ENCODE data around the gene PHC1. TPM values are rescaled to one million over a fixed set of nuclear protein-coding genes. Genes with fewer than 3 reads are reported as not detected.

The PHC1 gene
- total RNA-seq, 4 donors from 2014 or later = 28.8 to 87.0 (median 37.6) TPM

GRCh38 chr12:8985213-8985754, 71.0 kb downstream of the PHC1 start:
- DNase-seq (ENCODE audit: low spot score in 2 of 2) = no peak
- Histone ChIP-seq H3K36me3 (no peaks in the 10 kb centered on the region), H3K27me3 (no peaks in the 10 kb centered on the region), H3K4me1 (no peaks in the 10 kb centered on the region), H3K4me3 (no peak overlapping the region), H3K27ac (no peak overlapping the region), H3K9me3 (peaks cover 0 to 12% (median 0%) of the 10 kb centered on the region in 4 donors)
- TF ChIP-seq CTCF (IDR thresholded peaks at IDR 0.05) (no peak), EP300 (IDR thresholded peaks at IDR 0.05) (no peak), POLR2A (IDR thresholded peaks at IDR 0.05) (no peak)
- 78 to 92% methylated on average over 1 of the region's 1 CpG for WGBS, 2 donors

- TF ChIP-seq EP300 (IDR thresholded peaks at IDR 0.05) = no peak
- no peak for TF ChIP-seq CTCF (IDR thresholded peaks at IDR 0.05)
- TF ChIP-seq POLR2A (IDR thresholded peaks at IDR 0.05) = no peak
- no peaks in the 10 kb centered on the region for H3K27me3 ChIP-seq
- H3K27ac ChIP-seq = no peak overlapping the region
- no peaks in the 10 kb centered on the region for H3K36me3 ChIP-seq
- no peaks in the 10 kb centered on the region for H3K9me3 ChIP-seq
- no peak for DNase-seq (ENCODE audit: low spot score in 2 of 2)
- no peak overlapping the region for H3K4me3 ChIP-seq
- H3K4me1 ChIP-seq = peaks cover 0 to 6% (median 0%) of the 10 kb centered on the region in 4 donors
These were observed 72.9 kb downstream of the PHC1 start for GRCh38 chr12:8987163-8987562.

DNA sequence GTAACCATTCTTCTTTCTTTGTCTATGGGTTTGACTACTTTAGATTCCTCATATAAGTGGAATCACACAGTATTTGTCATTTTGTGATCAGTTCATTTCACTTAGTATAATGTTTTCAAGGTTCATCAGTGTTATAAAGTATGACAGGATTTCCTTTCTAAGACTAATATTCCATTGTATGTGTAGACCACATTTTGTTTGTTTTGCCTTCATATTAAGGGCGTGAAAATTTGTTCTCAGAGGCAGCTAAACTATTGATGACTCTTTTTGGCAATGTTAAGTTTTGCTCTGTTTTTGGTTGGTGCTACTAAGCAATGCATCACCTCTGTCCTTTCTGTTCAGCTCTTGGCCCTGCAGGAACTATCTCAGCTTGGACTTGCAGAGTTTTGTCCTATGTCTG, 73.4 kb downstream of the PHC1 start:
- H3K4me1 ChIP-seq = peaks cover 0 to 6% (median 0%) of the 10 kb centered on the region in 4 donors
- no peaks in the 10 kb centered on the region for H3K36me3 ChIP-seq
- WGBS, 2 donors = 73 to 92% methylated on average over 1 of the region's 1 CpG
- H3K9me3 ChIP-seq = no peaks in the 10 kb centered on the region
- H3K4me3 ChIP-seq = no peak overlapping the region
- no peak overlapping the region for H3K27ac ChIP-seq
- H3K27me3 ChIP-seq = no peaks in the 10 kb centered on the region
- TF ChIP-seq CTCF (IDR thresholded peaks at IDR 0.05) = no peak
- no peak for TF ChIP-seq POLR2A (IDR thresholded peaks at IDR 0.05)
- no peak for TF ChIP-seq EP300 (IDR thresholded peaks at IDR 0.05)
- no peak for DNase-seq (ENCODE audit: low spot score in 2 of 2)

GRCh38 chr12:8989413-8989812, 75.1 kb downstream of the PHC1 start, which contains the start of gene KLRG1:
KLRG1 (plus strand) TSS chr12:8989546; CDS start chr12:8989636, 90 bp downstream.
- WGBS, 2 donors = 83 to 87% methylated on average over 2 of the region's 2 CpGs
- no peaks in the 10 kb centered on the region for H3K9me3 ChIP-seq
- no peak within 1 kb of the TSS for H3K4me3 ChIP-seq
- H3K27me3 ChIP-seq = no peaks in the 10 kb centered on the region
- DNase-seq (ENCODE audit: low spot score in 2 of 2) = no peak
- no peak for TF ChIP-seq CTCF (IDR thresholded peaks at IDR 0.05)
- TF ChIP-seq EP300 (IDR thresholded peaks at IDR 0.05) = no peak
- TF ChIP-seq POLR2A (IDR thresholded peaks at IDR 0.05) = no peak
- no peaks in the 10 kb centered on the region for H3K36me3 ChIP-seq
- H3K4me1 ChIP-seq = peaks cover 0 to 6% (median 0%) of the 10 kb centered on the region in 4 donors
- H3K27ac ChIP-seq = no peak within 1 kb of the TSS

Other genes with a start within 250 kb of the PHC1 start
- gene RIMKLB, start 216.5 kb upstream of the PHC1 start, total RNA-seq = 10 to 100 TPM; 53.4 to 76.6 (median 68.9) TPM
- gene A2ML1, start 91.9 kb upstream of the PHC1 start, total RNA-seq = 1 to 10 TPM; 5.7 to 9.8 (median 7.1) TPM
- 100 to 1,000 TPM in 1 of 4 donors, 10 to 100 TPM in 3; 63.2 to 109 (median 96.0) TPM for gene M6PR, start 35.1 kb downstream of the PHC1 start, total RNA-seq
- 1 to 10 TPM in 3 of 4 donors, not detected in 1; 2.7 to 7.9 (median 2.9) TPM for gene KLRG1, start 75.0 kb downstream of the PHC1 start, total RNA-seq
- gene A2M, start 201.4 kb downstream of the PHC1 start, total RNA-seq = 100 to 1,000 TPM; 183 to 396 (median 303) TPM